Thymus (tissue), 11 donors: Measurements from ENCODE around the gene CHTF18. TPM values are rescaled to one million over a fixed set of nuclear protein-coding genes. Genes with fewer than 3 reads are reported as not detected.

Source experiments
- DNase-seq, 9 donors: peaks; one replicate each; pipeline ENCODE4 v3.0.0-alpha.2; 2013; ENCODE audit warnings: low spot score in 9 of 9, low read depth in 6 of 9, missing footprints in 1 of 9
- H3K27ac ChIP-seq, 2 donors: one replicate each; pipeline ENCODE4 v1.5.1; 2013; ENCODE audit warnings: control low read depth in 1 of 2, low read depth in 1 of 2, low read length in 1 of 2, mild to moderate bottlenecking in 1 of 2, moderate library complexity in 1 of 2
- H3K27me3 ChIP-seq, 2 donors: one replicate each; pipeline ENCODE4 v1.5.1; 2013; ENCODE audit warnings: low read length in 1 of 2; ENCODE audit not compliant: control insufficient read depth in 2 of 2, insufficient read depth in 1 of 2
- H3K36me3 ChIP-seq, 2 donors: one replicate each; pipeline ENCODE4 v1.5.1; 2013; ENCODE audit warnings: low read length in 1 of 2, mild to moderate bottlenecking in 1 of 2, moderate library complexity in 1 of 2; ENCODE audit not compliant: control insufficient read depth in 2 of 2, insufficient read depth in 2 of 2
- H3K4me1 ChIP-seq, 2 donors: one replicate each; pipeline ENCODE4 v1.5.1; 2013; ENCODE audit warnings: low read length in 2 of 2; ENCODE audit not compliant: control insufficient read depth in 2 of 2, insufficient read depth in 2 of 2
- H3K4me3 ChIP-seq, 2 donors: one replicate each; pipeline ENCODE4 v1.5.1; 2013; ENCODE audit warnings: low read length in 2 of 2, control low read depth in 1 of 2, mild to moderate bottlenecking in 1 of 2
- H3K9me3 ChIP-seq, 2 donors: one replicate each; pipeline ENCODE4 v1.5.1; 2013; ENCODE audit warnings: low read length in 1 of 2, mild to moderate bottlenecking in 1 of 2; ENCODE audit not compliant: control insufficient read depth in 2 of 2, insufficient read depth in 1 of 2
- WGBS: extraction: QIAGEN DNeasy Blood & Tissue Kit; methylation state at CpG from one replicate; pipeline ENCODE4 v1.1.7; 2013; 5-methylcytosine and 5-hydroxymethylcytosine counted together
- polyA plus RNA-seq: library from polyadenylated mRNA; stranded (reverse); fragments of 200-250 nt; gene quantifications from one replicate; pipeline ENCODE4 v1.2.3, GENCODE V29; 2013
- total RNA-seq: library from RNA; stranded (reverse); fragments of 120-200 nt; gene quantifications from one replicate; pipeline ENCODE4 v1.2.4, GENCODE V29; 2013
- donor health status: healthy.

Gene CHTF18
- total and polyA plus RNA-seq, 2 donors, result 20.4 to 38.8 TPM

DNA sequence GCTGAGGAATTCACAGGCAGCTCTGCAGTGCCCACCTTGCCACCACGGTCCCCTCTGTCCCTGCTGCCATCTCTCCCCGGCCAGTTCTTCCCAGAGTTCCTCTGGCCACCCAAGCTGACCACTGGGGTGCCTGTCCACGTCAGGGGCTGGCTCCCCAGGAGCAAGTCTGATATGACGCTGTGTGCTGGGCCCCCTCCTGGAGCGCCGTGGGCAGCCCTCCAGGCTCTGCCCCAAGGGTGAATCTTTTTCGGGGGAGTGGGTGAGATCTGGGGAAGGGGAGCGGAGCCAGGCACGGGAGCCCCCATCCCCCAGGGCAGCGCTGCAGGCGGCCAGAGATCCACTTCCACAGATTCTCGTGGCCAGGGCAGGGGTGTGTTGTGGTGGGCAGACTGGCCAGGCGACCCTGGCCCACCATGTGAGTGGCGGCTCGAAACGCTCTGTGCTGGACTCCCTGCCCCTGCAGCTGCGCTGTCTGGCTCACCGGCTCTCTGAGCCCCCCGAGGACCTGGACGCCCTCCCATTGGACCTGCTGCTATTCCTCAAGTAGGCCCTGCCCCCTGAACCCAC, 24.2 kb upstream of the CHTF18 start:
- WGBS, result 92% methylated on average over 20 of the region's 20 CpGs
- peaks cover 0 to 16% of the 10 kb centered on the region in 2 donors for H3K27me3 ChIP-seq
- no peak overlapping the region for H3K27ac ChIP-seq
- no peaks in the 10 kb centered on the region for H3K36me3 ChIP-seq
- H3K9me3 ChIP-seq, result no peaks in the 10 kb centered on the region
- H3K4me1 ChIP-seq, result no peaks in the 10 kb centered on the region
- no peak for DNase-seq
- no peak overlapping the region for H3K4me3 ChIP-seq

DNA sequence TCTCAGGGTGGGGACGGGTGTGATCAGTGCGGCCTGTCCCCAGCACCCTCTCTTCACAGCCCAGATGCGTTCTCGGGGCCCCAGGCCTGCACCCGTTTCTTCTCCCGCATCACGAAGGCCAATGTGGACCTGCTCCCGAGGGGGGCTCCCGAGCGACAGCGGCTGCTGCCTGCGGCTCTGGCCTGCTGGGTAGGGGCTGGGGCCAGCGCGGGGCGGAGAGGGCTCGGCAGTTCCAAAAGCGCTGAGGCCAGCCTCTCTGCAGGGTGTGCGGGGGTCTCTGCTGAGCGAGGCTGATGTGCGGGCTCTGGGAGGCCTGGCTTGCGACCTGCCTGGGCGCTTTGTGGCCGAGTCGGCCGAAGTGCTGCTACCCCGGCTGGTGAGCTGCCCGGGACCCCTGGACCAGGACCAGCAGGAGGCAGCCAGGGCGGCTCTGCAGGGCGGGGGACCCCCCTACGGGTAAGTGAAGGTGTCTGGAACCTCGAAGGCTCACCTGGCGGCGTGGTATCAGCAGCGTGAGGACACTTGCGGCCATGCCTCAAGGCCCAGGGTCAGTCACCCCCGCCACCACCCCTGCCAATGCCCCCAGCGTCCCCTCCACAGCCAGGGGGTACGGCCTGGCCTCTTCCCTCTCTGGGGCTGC, 23.5 kb upstream of the CHTF18 start:
- Histone ChIP-seq H3K9me3 (no peaks in the 10 kb centered on the region), H3K27ac (no peak overlapping the region), H3K4me1 (no peaks in the 10 kb centered on the region), H3K4me3 (no peak overlapping the region), H3K27me3 (peaks cover 0 to 20% of the 10 kb centered on the region in 2 donors), H3K36me3 (no peaks in the 10 kb centered on the region)
- WGBS, result 95% methylated on average over 38 of the region's 38 CpGs
- DNase-seq, result no peak

DNA sequence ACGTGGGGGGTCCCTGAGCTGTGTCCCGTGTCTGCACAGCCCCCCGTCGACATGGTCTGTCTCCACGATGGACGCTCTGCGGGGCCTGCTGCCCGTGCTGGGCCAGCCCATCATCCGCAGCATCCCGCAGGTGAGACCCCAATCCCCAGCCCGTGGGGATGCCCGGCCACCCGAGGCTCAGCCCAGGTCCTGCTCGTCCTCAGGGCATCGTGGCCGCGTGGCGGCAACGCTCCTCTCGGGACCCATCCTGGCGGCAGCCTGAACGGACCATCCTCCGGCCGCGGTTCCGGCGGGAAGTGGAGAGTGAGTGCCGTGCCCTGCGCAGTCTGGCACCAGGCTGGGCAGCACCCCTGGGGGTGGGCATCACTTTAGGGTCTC, 22.9 kb upstream of the CHTF18 start:
- H3K27ac ChIP-seq, result no peak overlapping the region
- WGBS, result 97% methylated on average over 29 of the region's 29 CpGs
- no peak overlapping the region for H3K4me3 ChIP-seq
- H3K27me3 ChIP-seq, result peaks cover 0 to 20% of the 10 kb centered on the region in 2 donors
- no peaks in the 10 kb centered on the region for H3K36me3 ChIP-seq
- no peaks in the 10 kb centered on the region for H3K4me1 ChIP-seq
- no peaks in the 10 kb centered on the region for H3K9me3 ChIP-seq
- DNase-seq, result no peak

DNA sequence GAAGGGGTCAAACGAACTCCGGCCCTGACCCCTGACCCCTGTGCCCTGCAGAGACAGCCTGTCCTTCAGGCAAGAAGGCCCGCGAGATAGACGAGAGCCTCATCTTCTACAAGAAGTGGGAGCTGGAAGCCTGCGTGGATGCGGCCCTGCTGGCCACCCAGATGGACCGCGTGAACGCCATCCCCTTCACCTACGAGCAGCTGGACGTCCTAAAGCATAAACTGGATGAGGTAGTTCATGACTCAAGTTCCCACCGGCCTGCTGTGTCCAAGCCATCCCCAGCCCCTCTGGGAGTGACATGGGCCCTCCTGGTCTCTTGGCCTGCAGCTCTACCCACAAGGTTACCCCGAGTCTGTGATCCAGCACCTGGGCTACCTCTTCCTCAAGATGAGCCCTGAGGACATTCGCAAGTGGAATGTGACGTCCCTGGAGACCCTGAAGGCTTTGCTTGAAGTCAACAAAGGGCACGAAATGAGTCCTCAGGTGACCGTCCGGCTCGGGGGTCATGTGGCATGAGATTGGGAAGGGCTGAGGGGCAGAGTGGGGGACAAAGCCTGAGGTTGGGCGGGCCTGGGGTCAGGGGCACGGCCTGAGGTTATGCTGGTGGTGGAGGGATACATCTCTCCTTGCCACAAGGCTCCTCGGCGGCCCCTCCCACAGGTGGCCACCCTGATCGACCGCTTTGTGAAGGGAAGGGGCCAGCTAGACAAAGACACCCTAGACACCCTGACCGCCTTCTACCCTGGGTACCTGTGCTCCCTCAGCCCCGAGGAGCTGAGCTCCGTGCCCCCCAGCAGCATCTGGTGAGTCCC, 22.2 kb upstream of the CHTF18 start:
- H3K4me1 ChIP-seq, result no peaks in the 10 kb centered on the region
- DNase-seq, result no peak
- 94% methylated on average over 29 of the region's 29 CpGs for WGBS
- H3K27ac ChIP-seq, result no peak overlapping the region
- no peak overlapping the region for H3K4me3 ChIP-seq
- peaks cover 0 to 20% of the 10 kb centered on the region in 2 donors for H3K27me3 ChIP-seq
- no peaks in the 10 kb centered on the region for H3K9me3 ChIP-seq
- no peaks in the 10 kb centered on the region for H3K36me3 ChIP-seq

DNA sequence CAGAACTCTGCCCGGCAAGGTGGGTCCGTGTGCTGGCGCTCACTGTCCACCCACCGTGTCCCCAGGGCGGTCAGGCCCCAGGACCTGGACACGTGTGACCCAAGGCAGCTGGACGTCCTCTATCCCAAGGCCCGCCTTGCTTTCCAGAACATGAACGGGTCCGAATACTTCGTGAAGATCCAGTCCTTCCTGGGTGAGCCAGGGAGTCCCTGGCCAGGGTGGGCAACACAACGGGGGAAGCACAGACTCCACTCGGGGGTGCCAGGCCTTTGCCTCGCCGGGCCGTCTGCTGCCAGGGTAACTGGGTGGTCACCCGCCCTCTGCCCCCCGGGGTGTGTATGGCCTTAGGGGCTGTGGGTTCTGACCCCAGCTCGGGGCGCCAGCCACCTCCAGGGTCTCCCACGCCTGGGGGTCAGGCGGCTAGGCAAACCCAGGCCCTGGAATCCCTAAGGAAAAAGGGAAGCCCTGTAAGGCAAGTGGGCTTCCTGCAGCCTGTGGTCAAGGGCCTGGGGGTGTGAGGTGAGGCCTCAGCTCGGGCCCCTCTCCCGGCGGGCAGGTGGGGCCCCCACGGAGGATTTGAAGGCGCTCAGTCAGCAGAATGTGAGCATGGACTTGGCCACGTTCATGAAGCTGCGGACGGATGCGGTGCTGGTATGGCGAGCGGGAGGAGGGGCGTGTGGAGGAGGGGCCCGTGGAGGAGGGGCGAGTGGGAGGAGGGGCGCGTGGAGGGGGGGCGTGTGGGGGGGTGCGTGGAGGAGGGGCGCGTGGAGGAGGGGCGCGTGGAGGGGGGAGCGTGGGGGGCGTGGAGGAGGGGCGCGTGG, 21.4 kb upstream of the CHTF18 start:
- WGBS, result 78% methylated on average over 39 of the region's 48 CpGs

DNA sequence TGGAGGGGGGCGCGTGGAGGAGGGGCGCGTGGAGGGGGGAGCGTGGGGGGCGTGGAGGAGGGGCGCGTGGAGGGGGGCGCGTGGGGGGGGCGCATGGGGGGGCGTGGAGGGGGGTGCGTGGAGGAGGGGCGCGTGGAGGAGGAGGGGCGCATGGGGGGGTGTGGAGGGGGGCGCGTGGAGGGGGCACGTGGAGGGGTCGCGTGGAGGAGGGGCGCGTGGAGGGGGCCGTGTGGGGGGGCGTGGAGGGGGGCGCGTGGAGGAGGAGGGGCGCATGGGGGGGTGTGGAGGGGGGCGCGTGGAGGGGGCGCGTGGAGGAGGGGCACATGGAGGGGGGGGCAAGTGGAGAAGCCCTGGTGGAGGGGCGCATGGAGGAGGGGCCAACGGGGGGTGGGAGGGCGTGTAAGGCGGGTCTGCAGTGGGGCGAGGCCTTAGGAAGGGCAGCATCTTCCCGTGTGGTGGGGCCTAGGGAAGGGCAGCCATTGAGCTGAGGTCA, 20.6 kb upstream of the CHTF18 start:
- 79% methylated on average over 29 of the region's 38 CpGs for WGBS

More for the DNA sequence above, 21.4 kb upstream of the CHTF18 start:
- H3K27ac ChIP-seq, result no peak overlapping the region
- H3K27me3 ChIP-seq, result peaks cover 0 to 20% of the 10 kb centered on the region in 2 donors
- no peak overlapping the region for H3K4me3 ChIP-seq
- no peaks in the 10 kb centered on the region for H3K36me3 ChIP-seq
- DNase-seq, result no peak
- H3K9me3 ChIP-seq, result no peaks in the 10 kb centered on the region
- no peaks in the 10 kb centered on the region for H3K4me1 ChIP-seq

DNA sequence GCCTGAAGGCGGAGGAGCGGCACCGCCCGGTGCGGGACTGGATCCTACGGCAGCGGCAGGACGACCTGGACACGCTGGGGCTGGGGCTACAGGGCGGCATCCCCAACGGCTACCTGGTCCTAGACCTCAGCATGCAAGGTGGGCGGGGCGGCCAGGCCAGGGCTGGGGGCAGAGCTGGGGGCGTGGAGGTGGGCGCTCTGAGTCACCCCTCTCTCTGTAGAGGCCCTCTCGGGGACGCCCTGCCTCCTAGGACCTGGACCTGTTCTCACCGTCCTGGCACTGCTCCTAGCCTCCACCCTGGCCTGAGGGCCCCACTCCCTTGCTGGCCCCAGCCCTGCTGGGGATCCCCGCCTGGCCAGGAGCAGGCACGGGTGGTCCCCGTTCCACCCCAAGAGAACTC, 20.0 kb upstream of the CHTF18 start:
- WGBS, result 89% methylated on average over 21 of the region's 21 CpGs
- Histone ChIP-seq H3K4me1 (no peaks in the 10 kb centered on the region), H3K27me3 (peaks cover 0 to 17% of the 10 kb centered on the region in 2 donors), H3K9me3 (no peaks in the 10 kb centered on the region), H3K4me3 (no peak overlapping the region), H3K27ac (no peak overlapping the region), H3K36me3 (no peaks in the 10 kb centered on the region)
- DNase-seq, result no peak

More for the DNA sequence above, 20.6 kb upstream of the CHTF18 start:
- Histone ChIP-seq H3K27ac (no peak overlapping the region), H3K4me1 (no peaks in the 10 kb centered on the region), H3K36me3 (no peaks in the 10 kb centered on the region), H3K4me3 (no peak overlapping the region), H3K9me3 (no peaks in the 10 kb centered on the region), H3K27me3 (peaks cover 0 to 17% of the 10 kb centered on the region in 2 donors)
- DNase-seq, result no peak

DNA sequence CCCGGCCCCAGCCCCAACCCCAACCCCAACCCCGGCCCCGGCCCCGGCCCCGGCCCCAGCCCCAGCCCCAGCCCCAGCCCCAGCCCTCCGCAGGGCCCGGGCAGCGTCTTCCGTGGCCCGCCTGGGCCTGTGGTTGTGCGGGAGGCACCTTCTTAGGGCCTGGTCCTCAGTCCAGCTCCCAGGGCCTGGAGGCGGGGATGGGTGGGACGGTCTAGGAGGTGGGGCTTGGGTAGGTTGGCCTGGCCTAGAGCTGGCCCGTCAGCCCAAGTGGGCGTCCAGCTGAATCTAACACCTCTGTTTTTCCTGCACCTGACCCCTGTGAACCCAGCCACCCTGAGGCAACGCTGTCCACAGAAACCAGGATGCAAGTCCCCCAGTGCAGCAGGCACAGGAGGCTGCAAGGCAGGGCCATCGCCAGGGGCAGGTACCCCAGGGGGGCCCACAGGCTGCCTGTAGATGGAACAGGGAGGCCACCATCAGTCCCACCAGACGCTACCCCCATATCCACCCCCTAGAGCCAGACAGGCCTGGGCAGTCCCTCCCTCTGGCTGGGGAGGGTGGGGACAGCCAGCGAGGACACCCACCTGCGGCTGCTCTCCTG, 19.1 kb upstream of the CHTF18 start:
- Histone ChIP-seq H3K9me3 (no peaks in the 10 kb centered on the region), H3K27ac (no peak overlapping the region), H3K4me1 (no peaks in the 10 kb centered on the region), H3K4me3 (no peak overlapping the region), H3K36me3 (no peaks in the 10 kb centered on the region), H3K27me3 (peaks cover 0 to 17% of the 10 kb centered on the region in 2 donors)
- WGBS, result 74% methylated on average over 20 of the region's 20 CpGs
- DNase-seq, result no peak
